ENCODE data around the gene PLA2G6. TPM values are rescaled to one million over a fixed set of nuclear protein-coding genes. Genes with fewer than 3 reads are reported as not detected.

Gene PLA2G6
- total and polyA plus RNA-seq, 12 donors: 6.9 to 324 (median 72.6) TPM

- no peaks in the 10 kb centered on the region for H3K36me3 ChIP-seq (replicated peaks in 1 of 2)
- no peak for TF ChIP-seq POLR2A (IDR thresholded peaks at IDR 0.05)
- TF ChIP-seq CTCF (IDR thresholded peaks at IDR 0.05): no peak
- H3K4me3 ChIP-seq: no peak overlapping the region
- peak in 1 of 7 donors; percentile 28 for DNase-seq
- intact Hi-C loops (cut with DNase I): no loop called here
- no peak overlapping the region for H3K27ac ChIP-seq
- H3K9me3 ChIP-seq (replicated peaks in 1 of 3): no peaks in the 10 kb centered on the region
- 85 to 89% (median 86%) methylated on average over 10 of the region's 10 CpGs for WGBS, 4 donors
- no peaks in the 10 kb centered on the region for H3K27me3 ChIP-seq
- H3K4me1 ChIP-seq (replicated peaks in 1 of 2): peaks cover 0 to 15% of the 10 kb centered on the region in 2 donors
These were observed 18.4 kb upstream of the PLA2G6 start for GRCh38 chr22:38199826-38200559.

DNA sequence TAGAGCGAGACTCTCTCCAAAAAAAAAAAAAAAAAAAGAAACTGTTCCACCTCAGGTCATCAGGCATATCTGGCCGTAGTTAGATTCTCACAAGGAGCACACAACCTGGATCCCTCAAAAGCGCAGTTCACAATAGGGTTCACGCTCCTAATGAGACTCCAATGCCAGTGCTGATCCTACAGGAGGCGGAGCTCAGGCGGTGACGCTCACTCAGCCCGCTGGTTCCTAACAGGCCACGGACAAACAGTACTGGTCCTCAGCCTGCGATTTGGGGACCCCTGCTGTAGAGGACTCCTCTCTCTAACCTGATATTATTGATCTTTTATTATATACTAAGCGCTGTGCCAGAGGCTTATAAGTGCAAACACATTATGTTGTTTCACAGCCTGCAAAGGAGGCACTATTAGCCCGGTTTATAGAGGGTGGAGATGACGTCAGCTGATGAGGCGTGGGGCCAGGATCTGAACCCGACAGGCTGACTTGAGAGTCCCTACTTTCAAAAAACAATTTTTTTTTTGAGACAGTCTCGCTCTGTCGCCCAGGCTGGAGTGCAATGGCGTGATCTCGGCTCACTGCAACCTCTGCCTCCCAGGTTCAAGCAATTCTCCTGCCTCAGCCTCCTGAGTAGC, 15.3 kb upstream of the PLA2G6 start:
- H3K36me3 ChIP-seq (replicated peaks in 1 of 2): no peaks in the 10 kb centered on the region

GRCh38 chr22:38193580-38193979, 11.9 kb upstream of the PLA2G6 start:
- no peaks in the 10 kb centered on the region for H3K36me3 ChIP-seq (replicated peaks in 1 of 2)
- peaks cover 10 to 15% of the 10 kb centered on the region in 2 donors for H3K4me1 ChIP-seq (replicated peaks in 1 of 2)
- WGBS, 4 donors: 17 to 30% (median 19%) methylated on average over 6 of the region's 6 CpGs
- no peaks in the 10 kb centered on the region for H3K9me3 ChIP-seq (replicated peaks in 1 of 3)
- intact Hi-C loops (cut with DNase I): no loop called here
- DNase-seq: peak in 6 of 7 donors; percentile 82 to 92 (median 90)
- no peak overlapping the region for H3K4me3 ChIP-seq
- TF ChIP-seq CTCF (IDR thresholded peaks at IDR 0.05): no peak
- no peak for TF ChIP-seq POLR2A (IDR thresholded peaks at IDR 0.05)
- H3K27me3 ChIP-seq: no peaks in the 10 kb centered on the region
- peak overlapping the region in 2 of 5 donors; percentile 0 to 60 for H3K27ac ChIP-seq

More for the DNA sequence above, 15.3 kb upstream of the PLA2G6 start:
- intact Hi-C loops (cut with DNase I): no loop called here
- WGBS, 4 donors: 75 to 84% (median 82%) methylated on average over 15 to 19 of the region's 19 CpGs
- no peak for TF ChIP-seq CTCF (IDR thresholded peaks at IDR 0.05)
- no peak for TF ChIP-seq POLR2A (IDR thresholded peaks at IDR 0.05)
- H3K4me1 ChIP-seq (replicated peaks in 1 of 2): peaks cover 10 to 15% of the 10 kb centered on the region in 2 donors
- no peak overlapping the region for H3K4me3 ChIP-seq
- H3K27me3 ChIP-seq: no peaks in the 10 kb centered on the region
- no peak for DNase-seq
- no peak overlapping the region for H3K27ac ChIP-seq
- no peaks in the 10 kb centered on the region for H3K9me3 ChIP-seq (replicated peaks in 1 of 3)

DNA sequence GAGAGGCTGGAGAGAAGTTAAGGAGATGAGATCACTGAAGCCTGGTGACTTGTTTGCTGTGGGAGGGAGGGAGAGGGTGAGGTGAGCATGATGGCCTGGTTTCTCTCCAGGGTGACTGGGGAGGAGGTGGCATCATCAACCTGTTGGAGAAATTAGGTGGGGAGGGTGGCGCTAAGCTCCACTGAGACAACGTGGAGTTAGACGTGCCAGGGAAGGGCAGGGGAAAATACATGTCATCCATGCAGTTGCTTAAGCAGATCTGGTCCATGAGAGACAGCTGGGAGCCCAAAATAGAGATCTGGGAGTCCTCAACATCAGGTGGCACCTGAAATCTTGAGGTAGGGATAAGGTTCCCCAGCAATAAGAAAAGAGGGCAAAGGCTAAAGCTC, 10.8 kb upstream of the PLA2G6 start:
- no peak overlapping the region for H3K4me3 ChIP-seq
- WGBS, 4 donors: 78 to 88% (median 86%) methylated on average over 3 of the region's 3 CpGs
- no peaks in the 10 kb centered on the region for H3K36me3 ChIP-seq (replicated peaks in 1 of 2)
- intact Hi-C loops (cut with DNase I): no loop called here
- H3K27ac ChIP-seq: no peak overlapping the region
- TF ChIP-seq POLR2A (IDR thresholded peaks at IDR 0.05) (no peak), CTCF (IDR thresholded peaks at IDR 0.05) (no peak)
- H3K27me3 ChIP-seq: no peaks in the 10 kb centered on the region
- no peak for DNase-seq
- no peaks in the 10 kb centered on the region for H3K9me3 ChIP-seq (replicated peaks in 1 of 3)
- peaks cover 10 to 15% of the 10 kb centered on the region in 2 donors for H3K4me1 ChIP-seq (replicated peaks in 1 of 2)

Data from adrenal gland (tissue), 12 donors.